DOHH2 (cell line): Measurements from ENCODE around the gene OR9I1.

Experiments
- H3F3A ChIP-seq: fragments of 200-600 bp; sonication (generic), shearing (Covaris generic); 2 replicates; pipeline ENCODE4 v1.6.0; 2016; ENCODE audit warnings: antibody characterized with exemption, mild to moderate bottlenecking; ENCODE audit not compliant: control insufficient read depth, insufficient read depth
- H3K27ac ChIP-seq: fragments of 200-600 bp; sonication (generic); 2 replicates; pipeline ENCODE4 v1.5.1; 2014; ENCODE audit warnings: low read depth, mild to moderate bottlenecking, low read length, moderate library complexity
- H3K27me3 ChIP-seq: fragments of 200-600 bp; sonication (generic); 2 replicates; pipeline ENCODE4 v1.6.1; 2014; ENCODE audit warnings: mild to moderate bottlenecking, low read length, mixed read lengths; ENCODE audit not compliant: control insufficient read depth
- H3K36me3 ChIP-seq: fragments of 200-600 bp; sonication (generic); 2 replicates; pipeline ENCODE4 v1.6.1; 2014; ENCODE audit warnings: mild to moderate bottlenecking, low read length, moderate library complexity, mixed read lengths; ENCODE audit not compliant: control insufficient read depth
- H3K4me1 ChIP-seq: fragments of 200-600 bp; sonication (generic); 2 replicates; pipeline ENCODE4 v1.6.1; 2014; ENCODE audit warnings: mild to moderate bottlenecking, low read length, mixed read lengths; ENCODE audit not compliant: control insufficient read depth
- H3K4me2 ChIP-seq: fragments of 200-600 bp; sonication (generic); 2 replicates; pipeline ENCODE4 v1.6.0; 2014; ENCODE audit warnings: mild to moderate bottlenecking, low read length, moderate library complexity
- H3K4me3 ChIP-seq: fragments of 200-600 bp; sonication (generic); 2 replicates; pipeline ENCODE4 v1.5.1; 2014; ENCODE audit warnings: mild to moderate bottlenecking, low read length, mixed read lengths
- H3K79me2 ChIP-seq: fragments of 200-600 bp; sonication (generic); 2 replicates; pipeline ENCODE4 v1.6.1; 2014; ENCODE audit warnings: mild to moderate bottlenecking, low read length, mixed read lengths; ENCODE audit not compliant: control insufficient read depth
- H3K9me2 ChIP-seq: fragments of 200-600 bp; sonication (generic); replicated peaks from 2 replicates; pipeline ENCODE4 v1.6.1; 2014; ENCODE audit warnings: mild to moderate bottlenecking, low read length, mixed read lengths; ENCODE audit not compliant: control insufficient read depth
- H3K9me3 ChIP-seq: fragments of 200-600 bp; sonication (generic); 2 replicates; pipeline ENCODE4 v1.6.1; 2014; ENCODE audit warnings: antibody characterized with exemption, low read length, mixed read lengths; ENCODE audit not compliant: control insufficient read depth, insufficient read depth
- H4K20me1 ChIP-seq: fragments of 200-600 bp; sonication (generic); 2 replicates; pipeline ENCODE4 v1.6.0; 2014; ENCODE audit warnings: low read depth, mild to moderate bottlenecking, antibody characterized with exemption, low read length, moderate library complexity; ENCODE audit not compliant: control insufficient read depth, insufficient read depth
- EZH2phosphoT487 ChIP-seq: fragments of 200-600 bp; sonication (generic); IDR thresholded peaks from 2 replicates; pipeline ENCODE4 v1.6.1; 2017; ENCODE audit warnings: borderline replicate concordance, mild to moderate bottlenecking, antibody characterized with exemption, low read length, moderate library complexity, mixed read lengths
- TF ChIP-seq, protein P1 (sequence below): fragments of 200-600 bp; sonication (generic); IDR thresholded peaks from one replicate; pipeline ENCODE4 v1.5.1; 2014; ENCODE audit warnings: antibody characterized with exemption, mild to moderate bottlenecking, low read depth, low read length; ENCODE audit not compliant: poor library complexity, severe bottlenecking

OR9I1 gene

GRCh38 chr11:58134151-58134550, 8.8 kb upstream of the OR9I1 start:
- no peaks in the 10 kb centered on the region for H3K9me2 ChIP-seq
- no peak overlapping the region for H3K4me2 ChIP-seq
- H3K4me3 ChIP-seq = no peak overlapping the region
- TF ChIP-seq, protein P1, sequence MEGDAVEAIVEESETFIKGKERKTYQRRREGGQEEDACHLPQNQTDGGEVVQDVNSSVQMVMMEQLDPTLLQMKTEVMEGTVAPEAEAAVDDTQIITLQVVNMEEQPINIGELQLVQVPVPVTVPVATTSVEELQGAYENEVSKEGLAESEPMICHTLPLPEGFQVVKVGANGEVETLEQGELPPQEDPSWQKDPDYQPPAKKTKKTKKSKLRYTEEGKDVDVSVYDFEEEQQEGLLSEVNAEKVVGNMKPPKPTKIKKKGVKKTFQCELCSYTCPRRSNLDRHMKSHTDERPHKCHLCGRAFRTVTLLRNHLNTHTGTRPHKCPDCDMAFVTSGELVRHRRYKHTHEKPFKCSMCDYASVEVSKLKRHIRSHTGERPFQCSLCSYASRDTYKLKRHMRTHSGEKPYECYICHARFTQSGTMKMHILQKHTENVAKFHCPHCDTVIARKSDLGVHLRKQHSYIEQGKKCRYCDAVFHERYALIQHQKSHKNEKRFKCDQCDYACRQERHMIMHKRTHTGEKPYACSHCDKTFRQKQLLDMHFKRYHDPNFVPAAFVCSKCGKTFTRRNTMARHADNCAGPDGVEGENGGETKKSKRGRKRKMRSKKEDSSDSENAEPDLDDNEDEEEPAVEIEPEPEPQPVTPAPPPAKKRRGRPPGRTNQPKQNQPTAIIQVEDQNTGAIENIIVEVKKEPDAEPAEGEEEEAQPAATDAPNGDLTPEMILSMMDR = no peak
- TF ChIP-seq EZH2phosphoT487 = no peak
- H3K27me3 ChIP-seq = no peaks in the 10 kb centered on the region
- no peaks in the 10 kb centered on the region for H4K20me1 ChIP-seq
- H3K36me3 ChIP-seq = no peaks in the 10 kb centered on the region
- no peaks in the 10 kb centered on the region for H3F3A ChIP-seq
- no peaks in the 10 kb centered on the region for H3K79me2 ChIP-seq
- no peaks in the 10 kb centered on the region for H3K4me1 ChIP-seq
- no peaks in the 10 kb centered on the region for H3K9me3 ChIP-seq
- H3K27ac ChIP-seq = no peak overlapping the region

DNA sequence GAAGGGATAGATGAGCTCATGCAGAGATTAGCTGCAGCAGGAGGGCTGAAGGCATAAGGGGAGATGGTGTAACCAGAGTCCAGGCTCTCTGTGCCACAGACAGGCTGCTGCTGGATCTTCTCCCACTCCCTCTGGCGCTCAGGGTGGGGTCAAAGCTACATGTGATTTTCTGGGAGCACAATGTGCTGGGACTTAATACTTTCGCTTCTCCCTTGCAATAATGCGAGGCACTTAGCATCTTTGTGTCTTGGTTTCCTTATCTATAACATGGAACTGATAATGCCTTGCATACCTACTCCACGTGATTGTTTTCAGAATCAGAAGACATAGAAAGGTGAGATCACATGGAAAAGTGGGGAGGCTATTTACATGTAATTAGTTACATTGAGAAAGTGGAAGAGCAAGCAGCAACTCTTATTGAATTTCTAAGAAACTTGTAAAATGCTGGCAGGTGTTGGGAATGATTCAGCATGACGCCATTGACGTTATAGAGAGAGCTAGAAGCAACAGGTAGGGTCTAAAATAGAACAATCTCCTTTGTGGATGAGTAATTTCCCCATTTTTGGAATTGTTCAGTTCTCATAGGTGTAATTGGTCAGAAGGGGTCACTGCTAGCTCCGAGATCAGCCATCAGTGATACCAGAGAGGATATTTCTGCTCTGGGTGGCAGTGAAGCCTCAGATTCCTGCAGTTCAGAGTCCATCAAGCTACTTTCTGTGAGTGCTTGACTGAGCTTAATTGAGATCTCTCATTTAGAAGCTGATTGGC, 8.2 kb upstream of the OR9I1 start:
- H3K27me3 ChIP-seq = no peaks in the 10 kb centered on the region
- H3K79me2 ChIP-seq = no peaks in the 10 kb centered on the region
- H4K20me1 ChIP-seq = no peaks in the 10 kb centered on the region
- H3K4me1 ChIP-seq = no peaks in the 10 kb centered on the region
- no peaks in the 10 kb centered on the region for H3K9me2 ChIP-seq
- no peak overlapping the region for H3K4me3 ChIP-seq
- H3K27ac ChIP-seq = no peak overlapping the region
- no peak overlapping the region for H3K4me2 ChIP-seq
- TF ChIP-seq, protein P1 = no peak
- no peak for TF ChIP-seq EZH2phosphoT487
- H3F3A ChIP-seq = no peaks in the 10 kb centered on the region
- no peaks in the 10 kb centered on the region for H3K9me3 ChIP-seq
- no peaks in the 10 kb centered on the region for H3K36me3 ChIP-seq

DNA sequence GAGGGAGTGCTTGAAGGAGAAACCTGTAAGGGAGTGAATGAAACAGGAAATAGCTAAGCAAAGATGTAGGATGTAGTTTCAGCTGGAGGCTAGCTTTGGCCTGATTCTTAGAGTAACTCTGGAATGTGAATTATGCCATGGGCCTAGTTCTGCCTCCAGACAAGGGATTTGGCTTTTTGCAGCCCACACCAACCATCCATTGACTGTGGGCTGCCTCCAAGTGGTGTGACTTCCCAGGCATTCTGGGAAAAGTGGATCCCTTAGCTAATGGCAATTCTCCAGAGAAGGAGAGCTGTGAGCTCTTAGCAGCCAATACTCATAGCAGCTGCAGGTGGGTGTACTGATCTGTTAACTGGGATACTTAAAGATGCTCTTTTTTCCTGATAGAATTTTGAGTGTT, 2.0 kb upstream of the OR9I1 start:
- H3F3A ChIP-seq = no peaks in the 10 kb centered on the region

More for the DNA sequence above, 2.0 kb upstream of the OR9I1 start:
- H3K79me2 ChIP-seq = no peaks in the 10 kb centered on the region
- H3K27ac ChIP-seq = no peak overlapping the region
- TF ChIP-seq, protein P1 = no peak
- TF ChIP-seq EZH2phosphoT487 = no peak
- no peaks in the 10 kb centered on the region for H3K4me1 ChIP-seq
- H3K4me2 ChIP-seq = no peak overlapping the region
- H3K36me3 ChIP-seq = no peaks in the 10 kb centered on the region
- no peaks in the 10 kb centered on the region for H3K27me3 ChIP-seq
- H3K4me3 ChIP-seq = no peak overlapping the region
- H3K9me2 ChIP-seq = no peaks in the 10 kb centered on the region
- no peaks in the 10 kb centered on the region for H3K9me3 ChIP-seq
- no peaks in the 10 kb centered on the region for H4K20me1 ChIP-seq
